Measurements from ENCODE around the gene AACS. TPM values are rescaled to one million over a fixed set of nuclear protein-coding genes. Genes with fewer than 3 reads are reported as not detected.

The AACS gene
- total and polyA plus RNA-seq, 2 of the 8 experiments (the other 6 are each of a cell fraction or from before 2014, with no cell fraction given): 51.9 to 52.4 TPM

- TF ChIP-seq SRF (IDR thresholded peaks at IDR 0.05; ENCODE audit: low read depth, low read length) (no peak), MAFK (IDR thresholded peaks at IDR 0.05; ENCODE audit: low read depth, low read length) (no peak)
These were observed 8.9 kb upstream of the AACS start (continued) for GRCh38 chr12:125056306-125056705.

Measured in H1 (cell line).